Progenitor cell of endocrine pancreas (in vitro differentiated cells): ENCODE results near the gene COX8A. TPM values are rescaled to one million over a fixed set of nuclear protein-coding genes. Genes with fewer than 3 reads are reported as not detected.

Experiments used
- DNase-seq: peaks from one replicate; pipeline ENCODE4 v3.0.0; 2021; ENCODE audit warnings: low spot score; ENCODE audit not compliant: unreplicated experiment
- H3K27ac Mint-ChIP-seq: 2 replicates; pipeline ENCODE4 v1.8.0; 2021; ENCODE audit warnings: mild to moderate bottlenecking, moderate library complexity, mixed read lengths
- H3K27me3 Mint-ChIP-seq: 2 replicates; pipeline ENCODE4 v1.8.0; 2021; ENCODE audit warnings: mixed read lengths
- H3K36me3 Mint-ChIP-seq: 2 replicates; pipeline ENCODE4 v1.8.0; 2022; ENCODE audit warnings: mixed read lengths; ENCODE audit not compliant: insufficient read depth
- H3K4me1 Mint-ChIP-seq: 2 replicates; pipeline ENCODE4 v1.8.0; 2021; ENCODE audit warnings: low read depth, mixed read lengths
- H3K4me3 Mint-ChIP-seq: 2 replicates; pipeline ENCODE4 v1.8.0; 2021; ENCODE audit warnings: low read depth, mild to moderate bottlenecking, moderate library complexity, mixed read lengths
- H3K9me3 Mint-ChIP-seq: 2 replicates; pipeline ENCODE4 v1.8.0; 2021; ENCODE audit warnings: low read depth, mixed read lengths
- CTCF ChIP-seq: fragments of 200-600 bp; sonication (generic); IDR thresholded peaks from one replicate; pipeline ENCODE4 v1.5.0; 2021; ENCODE audit warnings: antibody characterized with exemption, mild to moderate bottlenecking; ENCODE audit not compliant: unreplicated experiment
- total RNA-seq: library from RNA; stranded (reverse); gene quantifications from 2 replicates; pipeline ENCODE4 v1.2.1, GENCODE V29; 2021

The COX8A gene
- total RNA-seq, 1 donor from 2014 or later, result 221 TPM

GRCh38 chr11:64006398-64006797 lies 32.0 kb downstream of the COX8A start:
- peaks cover 43% of the 10 kb centered on the region for H3K27me3 Mint-ChIP-seq
- TF ChIP-seq CTCF, result no peak
- H3K36me3 Mint-ChIP-seq, result peaks cover 4% of the 10 kb centered on the region
- no peaks in the 10 kb centered on the region for H3K9me3 Mint-ChIP-seq
- H3K27ac Mint-ChIP-seq, result no peak overlapping the region
- no peak overlapping the region for H3K4me3 Mint-ChIP-seq
- peaks cover 18% of the 10 kb centered on the region for H3K4me1 Mint-ChIP-seq
- no peak for DNase-seq

GRCh38 chr11:64007160-64007628 lies 32.8 kb downstream of the COX8A start:
- Mint-ChIP-seq H3K9me3 (no peaks in the 10 kb centered on the region), H3K27me3 (peaks cover 38% of the 10 kb centered on the region), H3K36me3 (peaks cover 4% of the 10 kb centered on the region), H3K4me1 (peaks cover 21% of the 10 kb centered on the region), H3K27ac (no peak overlapping the region), H3K4me3 (peak overlapping the region; percentile 28)
- no peak for DNase-seq
- no peak for TF ChIP-seq CTCF

- Mint-ChIP-seq H3K27me3 (peaks cover 38% of the 10 kb centered on the region), H3K4me3 (peak overlapping the region; percentile 25), H3K27ac (peak overlapping the region; percentile 8), H3K4me1 (peaks cover 21% of the 10 kb centered on the region), H3K9me3 (no peaks in the 10 kb centered on the region), H3K36me3 (peaks cover 4% of the 10 kb centered on the region)
- TF ChIP-seq CTCF, result peak; percentile 47
- peak; percentile 64 for DNase-seq
These were observed 33.3 kb downstream of the COX8A start for GRCh38 chr11:64007629-64008282.

GRCh38 chr11:64008283-64008913 lies 34.0 kb downstream of the COX8A start:
- Mint-ChIP-seq H3K27ac (peak overlapping the region; percentile 8), H3K4me1 (peaks cover 21% of the 10 kb centered on the region), H3K27me3 (peaks cover 33% of the 10 kb centered on the region), H3K4me3 (no peak overlapping the region), H3K36me3 (peaks cover 4% of the 10 kb centered on the region), H3K9me3 (no peaks in the 10 kb centered on the region)
- TF ChIP-seq CTCF, result no peak
- DNase-seq, result no peak

- Mint-ChIP-seq H3K4me1 (peaks cover 23% of the 10 kb centered on the region), H3K27ac (no peak overlapping the region), H3K4me3 (no peak overlapping the region), H3K27me3 (peaks cover 29% of the 10 kb centered on the region), H3K36me3 (no peaks in the 10 kb centered on the region), H3K9me3 (no peaks in the 10 kb centered on the region)
- no peak for TF ChIP-seq CTCF
- DNase-seq, result no peak
These were observed 34.7 kb downstream of the COX8A start for GRCh38 chr11:64008914-64009633.
